HG03196 (cell line): ENCODE data around the gene IL25.

Experiments
- ATAC-seq: cut with Tn5 transposase; IDR thresholded peaks from one replicate; pipeline ENCODE4 v1.9.1; 2021; ENCODE audit not compliant: unreplicated experiment

The IL25 gene

DNA sequence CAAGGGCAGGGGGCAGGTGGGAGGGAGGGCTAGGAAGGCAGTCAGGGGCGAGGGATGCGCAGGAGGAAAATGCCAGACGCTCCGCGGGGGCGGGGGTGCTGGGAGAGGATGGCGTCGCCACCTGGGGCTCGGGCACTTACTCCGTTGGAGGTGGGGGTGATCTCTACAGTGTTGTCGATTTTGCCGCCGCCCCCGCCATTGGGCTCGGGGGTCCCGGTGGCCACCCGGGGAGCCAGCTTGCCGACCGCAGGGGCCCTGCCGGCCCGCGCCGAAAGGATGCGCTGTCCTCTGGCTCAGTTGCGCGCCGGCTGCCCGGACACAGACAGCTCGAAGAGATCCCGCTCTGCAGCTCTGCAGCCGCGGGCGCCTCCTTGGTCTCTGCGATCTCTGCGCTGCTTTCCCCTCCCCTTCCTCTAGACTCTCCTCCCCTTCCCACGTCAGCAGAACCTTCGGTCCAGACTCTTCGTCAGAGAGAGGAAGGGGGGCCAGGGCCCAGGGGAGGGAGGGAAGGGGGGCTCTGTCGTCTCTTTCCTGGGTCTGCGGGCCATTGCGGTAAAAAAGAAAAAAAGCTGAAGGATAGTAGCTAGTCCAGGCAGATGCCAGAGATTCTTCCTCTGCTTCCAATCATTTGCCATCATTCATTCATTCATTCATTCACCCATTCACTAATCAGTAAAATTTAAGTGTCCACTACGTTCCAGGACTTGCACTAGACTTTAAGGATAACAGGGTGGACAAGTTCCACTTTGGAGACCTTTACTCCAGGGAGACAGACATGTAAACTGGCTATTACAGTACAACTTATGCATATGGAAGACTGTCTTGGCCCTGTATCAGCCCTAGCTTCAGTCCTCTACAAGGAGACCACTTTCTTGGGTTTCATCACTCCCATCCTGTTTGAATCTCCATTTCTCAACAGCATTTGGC lies 19.8 kb upstream of the IL25 start, which contains the start of gene SLC22A17:
SLC22A17 (minus strand) TSS at position 382 of the 927 bp plus-strand sequence.
- no peak for ATAC-seq

DNA sequence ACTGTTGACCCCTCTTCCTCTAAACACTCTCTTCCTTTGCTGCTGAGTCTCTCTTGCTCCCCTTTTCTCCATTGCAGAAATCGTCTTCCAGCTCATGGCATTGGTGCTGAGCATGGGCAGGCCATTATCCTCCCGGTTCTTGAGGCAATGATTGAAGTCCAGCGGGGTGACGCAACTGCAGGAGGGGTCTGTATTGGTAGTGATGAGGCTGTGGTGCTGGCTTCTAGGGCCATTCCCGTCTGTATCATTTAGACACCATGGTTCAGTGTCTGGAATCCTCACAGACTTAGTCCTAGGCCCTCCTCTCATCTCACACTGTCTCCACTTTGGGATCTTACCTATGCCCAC lies 19.2 kb upstream of the IL25 start:
- no peak for ATAC-seq

DNA sequence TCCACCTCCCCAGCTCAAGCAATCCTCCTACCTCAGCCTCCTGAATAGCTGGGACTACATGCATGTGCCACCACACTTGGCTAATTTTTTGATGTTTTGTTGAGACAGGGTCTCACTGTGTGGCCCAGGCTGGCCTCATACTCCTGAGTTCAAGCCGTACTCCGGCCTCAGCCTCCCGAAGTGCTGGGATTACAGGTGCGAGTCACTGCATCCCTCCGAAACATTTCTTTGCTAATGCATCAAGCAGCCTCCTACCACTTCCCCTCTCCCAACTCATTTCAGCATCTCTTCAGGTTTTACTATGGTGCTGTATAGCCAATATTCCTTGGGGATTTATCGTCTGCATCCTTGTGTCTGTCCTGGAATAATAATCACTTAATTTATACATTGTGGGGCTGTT lies 17.6 kb upstream of the IL25 start:
- ATAC-seq = no peak

DNA sequence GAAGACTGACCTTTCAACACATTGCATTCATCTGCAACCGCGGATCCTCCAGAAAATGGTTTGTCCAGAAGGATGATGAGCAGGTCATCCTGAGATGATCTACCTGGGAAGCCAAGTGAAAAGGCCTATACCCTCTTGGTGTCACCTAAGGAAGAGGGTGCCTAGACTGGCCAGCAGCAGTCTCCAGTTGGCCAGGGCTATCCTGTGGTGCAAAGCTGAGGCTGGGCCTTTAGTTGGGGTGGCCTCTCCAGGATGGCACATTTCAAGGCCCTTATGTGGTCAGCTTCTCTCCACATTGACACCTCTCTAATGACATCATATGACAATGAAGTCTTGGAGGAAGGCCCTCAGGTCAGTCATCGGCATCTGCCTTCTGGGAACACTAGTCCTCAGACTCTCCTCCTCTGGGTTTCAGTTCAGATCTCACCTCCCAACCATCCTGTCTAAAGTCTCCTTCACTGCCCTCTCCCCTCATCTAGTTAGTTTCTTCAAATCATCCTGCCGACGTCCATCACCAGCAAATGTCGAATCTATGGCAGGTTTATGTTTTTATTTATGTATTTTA lies 16.7 kb upstream of the IL25 start:
- ATAC-seq = no peak

DNA sequence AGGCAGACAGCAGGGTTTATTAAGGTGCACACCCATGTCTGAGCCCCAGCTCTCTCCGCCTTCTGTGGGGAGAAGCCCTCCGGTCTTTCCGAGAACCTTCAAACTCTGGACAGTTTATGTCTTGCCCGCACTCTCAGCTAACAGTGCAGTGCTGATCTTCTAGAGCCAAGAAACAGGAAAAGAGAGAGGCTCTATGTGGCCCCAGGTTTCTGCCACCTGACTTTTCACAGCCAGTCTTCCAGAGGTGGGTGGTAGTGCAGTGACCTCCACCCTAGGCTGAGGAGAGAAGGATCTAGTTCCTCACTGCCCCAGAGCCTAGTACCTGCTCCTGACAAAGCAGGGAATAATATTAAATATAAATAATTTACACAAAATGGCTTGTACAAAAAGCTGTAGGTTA lies 15.9 kb upstream of the IL25 start:
- ATAC-seq = no peak

DNA sequence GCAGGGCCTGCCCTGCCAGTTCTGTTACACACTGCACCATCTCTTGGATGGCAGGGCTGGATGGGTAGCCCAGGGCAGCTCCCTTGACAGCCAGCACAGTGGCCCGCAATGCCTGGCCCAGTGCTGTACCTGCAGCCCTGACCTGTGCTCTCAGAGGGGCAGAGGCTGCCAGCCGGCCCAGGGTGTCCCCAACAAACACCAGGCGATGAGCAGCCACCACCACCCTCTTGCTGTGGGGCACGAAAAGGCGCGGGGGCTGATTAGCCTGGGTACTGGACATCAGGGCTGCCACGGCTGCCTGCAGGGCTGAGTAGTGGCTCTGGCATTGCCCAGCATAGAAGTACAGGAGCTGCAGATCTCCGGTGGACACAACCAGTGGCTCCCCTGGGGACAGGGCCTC lies 15.3 kb upstream of the IL25 start:
- ATAC-seq = no peak

DNA sequence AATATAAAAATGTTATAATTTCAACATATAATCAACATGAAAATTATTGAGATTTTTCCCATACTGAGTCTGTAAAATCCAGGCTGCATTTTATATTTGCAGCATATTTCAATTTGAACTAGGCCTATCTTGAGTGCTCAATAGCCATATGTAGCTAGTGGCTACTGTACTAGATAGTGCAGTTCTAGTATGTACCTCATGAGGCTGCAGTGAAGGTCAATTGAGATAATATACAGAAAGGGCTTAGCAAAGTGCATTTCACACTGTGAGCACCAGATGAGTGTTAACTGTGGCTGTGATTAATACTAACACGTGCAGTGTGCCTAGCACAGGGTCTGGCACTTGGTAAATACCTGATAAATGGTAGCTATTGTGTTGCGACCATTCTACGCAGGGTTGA lies 14.6 kb upstream of the IL25 start:
- ATAC-seq = no peak

DNA sequence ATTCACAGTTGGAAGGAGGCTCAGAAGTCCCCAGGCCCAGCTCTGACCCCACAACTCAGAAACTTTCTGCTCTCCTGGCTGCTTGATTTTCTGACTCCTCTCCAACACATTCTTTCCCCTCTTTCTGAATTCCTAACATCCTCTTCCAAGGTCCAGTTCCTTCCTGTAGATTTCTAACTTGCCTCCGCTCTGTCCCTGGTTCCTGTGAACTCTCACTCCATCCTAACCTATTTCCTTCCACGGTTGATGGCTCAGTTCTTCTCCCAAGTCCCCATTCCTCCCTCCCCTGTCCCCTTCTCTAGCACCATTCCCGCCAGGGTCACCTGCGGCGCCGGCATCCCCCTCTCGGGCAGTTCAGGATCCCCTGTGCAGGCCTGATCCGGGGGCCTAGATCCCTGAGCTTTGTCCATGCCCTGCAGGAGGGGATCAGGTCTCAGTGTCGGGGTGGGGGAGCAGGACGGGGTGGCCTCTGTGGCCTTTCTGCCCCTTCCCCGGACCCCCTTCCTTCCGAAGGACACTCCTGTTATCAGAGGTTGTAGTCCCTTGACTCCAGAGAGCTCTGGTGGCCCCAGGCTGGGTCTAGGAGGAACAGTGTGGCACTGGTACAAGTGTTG lies 13.9 kb upstream of the IL25 start:
- ATAC-seq = no peak

DNA sequence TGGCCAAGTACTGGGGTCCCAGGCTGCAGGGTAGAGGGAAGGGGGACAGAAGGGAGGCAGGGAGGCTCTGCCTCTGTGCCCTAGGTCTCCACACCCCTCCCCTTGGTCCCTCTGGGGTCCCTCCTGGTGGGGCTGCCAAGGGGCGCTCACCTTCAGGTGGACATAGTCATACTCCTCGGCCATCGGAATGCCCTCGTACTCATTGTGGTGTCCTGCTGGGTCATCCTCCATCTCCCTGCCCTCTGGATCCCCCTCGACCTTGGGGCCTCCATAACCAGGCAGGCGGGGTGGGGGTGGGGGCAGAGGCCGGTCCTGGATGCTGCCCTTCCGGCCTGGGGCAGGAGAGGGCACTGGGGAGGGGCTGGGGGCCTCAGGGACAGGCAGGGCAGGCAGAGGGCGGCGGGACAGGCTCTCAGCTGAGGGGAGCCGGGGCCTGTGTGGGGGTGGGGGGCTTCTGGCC lies 13.4 kb upstream of the IL25 start:
- ATAC-seq = no peak

DNA sequence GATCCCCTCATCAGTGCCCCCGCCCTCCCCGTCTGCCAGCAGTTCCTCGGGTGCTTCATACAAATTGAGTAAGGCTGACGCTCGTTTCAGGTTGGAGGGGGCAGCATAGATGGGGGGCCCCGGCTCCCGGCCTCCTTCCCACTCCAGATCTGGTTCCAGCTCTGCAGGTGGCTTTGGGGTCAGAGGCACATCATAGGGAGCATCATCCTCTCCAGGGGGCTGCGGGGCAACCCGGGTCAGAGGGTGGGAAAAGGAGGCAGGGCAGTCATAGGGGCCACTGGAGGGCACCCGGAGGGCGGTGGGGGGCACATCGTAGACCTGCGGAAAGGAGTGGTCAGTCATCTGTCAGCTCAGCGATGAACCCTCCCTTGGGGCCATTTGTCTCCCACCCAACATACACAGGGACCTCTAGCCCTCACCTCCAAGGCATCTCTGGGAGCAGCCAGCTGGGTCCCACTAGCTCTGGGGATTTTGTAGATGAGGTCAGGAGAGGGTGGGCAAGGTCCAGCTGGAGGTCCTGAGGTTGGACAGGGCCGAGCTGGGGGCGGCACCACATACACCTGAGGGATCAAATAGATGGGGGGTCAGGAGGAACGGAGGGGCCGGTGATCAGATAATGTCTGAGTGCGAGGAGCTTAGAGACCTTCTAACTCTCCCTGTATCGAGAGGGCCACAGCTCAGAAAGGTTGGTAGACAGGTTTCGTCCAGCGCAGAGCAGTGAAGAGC lies 12.7 kb upstream of the IL25 start:
- no peak for ATAC-seq

DNA sequence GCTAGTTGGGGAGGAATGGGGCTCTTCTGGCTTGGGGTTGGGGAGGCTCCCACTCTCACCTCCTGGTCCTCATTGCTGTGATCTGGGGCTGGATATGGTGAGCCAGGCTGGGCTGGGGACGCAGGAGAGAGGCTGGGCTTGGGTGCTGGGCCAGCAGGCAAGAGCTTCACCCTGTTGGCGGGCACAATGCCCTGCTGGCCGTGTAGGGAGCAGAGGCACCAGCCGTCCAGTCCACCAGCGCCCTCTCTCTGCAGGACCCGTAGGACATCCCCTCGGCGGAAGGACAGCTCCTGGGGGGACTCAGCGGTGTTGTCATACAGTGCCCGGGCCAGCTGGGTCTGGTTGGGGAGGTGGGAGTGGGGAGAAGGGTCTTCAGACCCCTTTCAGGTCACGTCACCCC lies 12.1 kb upstream of the IL25 start:
- ATAC-seq = no peak

DNA sequence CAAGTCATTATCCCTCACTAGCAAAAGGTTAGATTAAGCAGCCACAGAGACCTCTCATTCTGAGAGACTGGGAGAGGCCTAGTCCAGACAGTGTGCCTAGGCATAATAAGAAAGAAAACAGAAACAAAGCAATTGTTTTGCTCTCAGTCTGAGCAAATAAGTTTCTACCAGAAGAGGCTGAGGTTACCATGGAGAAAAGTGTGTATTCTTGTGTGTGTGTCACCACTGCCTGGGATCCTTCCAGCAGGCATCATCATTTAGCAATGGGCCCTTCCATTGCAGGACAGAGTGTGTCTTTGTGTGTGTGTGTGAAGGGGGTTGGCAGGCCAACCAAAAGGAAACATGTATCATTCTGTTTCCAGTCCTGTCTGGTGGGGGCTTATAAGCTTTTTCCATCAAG lies 11.3 kb upstream of the IL25 start:
- no peak for ATAC-seq

DNA sequence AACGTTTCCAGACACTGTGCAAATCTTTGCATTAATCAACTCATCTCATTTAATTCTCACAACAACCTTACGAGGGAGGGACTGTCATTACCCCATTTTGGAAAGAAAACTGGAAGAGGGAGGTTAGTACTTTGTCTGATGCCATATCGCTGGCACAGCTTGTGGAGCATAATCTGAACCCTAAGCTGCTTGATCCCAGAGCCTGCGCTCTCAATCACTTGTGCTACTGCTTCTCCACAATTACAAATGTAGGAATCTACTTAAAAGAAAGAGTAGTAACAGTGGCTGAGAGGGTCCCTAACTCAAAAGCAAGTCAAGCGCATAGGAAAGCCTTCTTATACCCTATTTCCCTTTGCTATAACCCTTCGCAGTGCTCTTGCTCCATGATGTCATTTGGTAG lies 10.8 kb upstream of the IL25 start:
- no peak for ATAC-seq

DNA sequence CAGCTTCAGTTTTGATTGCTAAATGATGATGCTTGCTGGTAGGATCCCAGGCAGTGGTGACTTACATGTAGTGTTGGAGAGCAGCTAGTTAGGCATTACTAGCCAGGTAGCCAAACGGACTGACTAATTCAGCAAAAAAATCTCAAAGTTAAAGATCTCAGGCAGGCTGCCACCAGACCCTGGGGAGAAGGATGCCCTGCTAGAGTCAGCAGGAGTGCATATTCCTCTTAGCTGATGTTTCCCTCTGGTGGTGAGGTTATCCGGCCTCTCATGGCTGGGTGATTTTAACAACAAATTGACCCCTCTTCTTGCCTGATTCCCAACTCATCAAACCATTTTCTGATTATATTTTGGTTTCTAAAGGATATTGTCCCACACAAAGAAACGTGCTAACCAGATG lies 10.4 kb upstream of the IL25 start:
- no peak for ATAC-seq

DNA sequence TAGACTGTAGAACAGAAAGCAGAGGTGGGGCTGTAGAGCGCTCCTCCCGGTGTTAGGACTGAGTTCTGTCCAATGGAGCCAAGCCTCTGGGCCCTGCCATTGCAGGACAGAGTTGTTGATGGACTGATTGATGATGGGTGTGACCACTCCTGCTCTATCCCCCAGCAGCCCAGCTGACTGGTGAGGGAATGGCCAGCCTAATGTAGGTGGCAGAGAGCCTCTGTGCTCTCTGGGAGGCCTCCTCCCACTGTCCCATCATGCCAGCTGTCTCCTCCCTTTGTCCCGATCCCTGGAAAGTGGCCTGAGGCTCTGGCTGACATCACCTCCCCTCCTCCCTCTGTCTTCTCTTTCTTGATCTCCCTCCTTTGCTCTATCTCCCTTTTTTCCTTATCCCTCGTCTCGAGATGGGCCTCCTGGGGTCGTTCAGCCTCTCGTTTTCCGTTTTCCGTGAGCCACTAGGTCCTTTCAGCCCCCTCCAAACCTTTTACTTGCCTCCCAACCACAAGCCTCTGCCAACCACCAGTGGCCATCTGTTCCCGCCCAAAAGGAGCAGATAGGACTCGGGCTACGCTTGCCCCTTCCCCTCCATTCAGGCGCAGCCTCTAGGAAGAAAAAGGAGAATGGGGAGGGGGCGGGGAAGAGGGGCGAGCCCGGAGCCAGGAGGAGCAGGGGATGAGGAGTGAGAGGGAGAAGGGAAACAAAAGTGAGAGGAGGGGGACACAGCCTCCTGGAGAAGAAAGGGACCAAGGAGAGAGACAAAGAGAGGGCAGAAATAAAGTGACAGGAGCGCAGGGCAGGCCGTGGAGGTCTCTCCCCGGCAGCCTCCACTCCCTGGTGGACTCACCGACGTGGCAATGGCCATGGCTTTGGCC lies 8.2 kb upstream of the IL25 start:
- no peak for ATAC-seq

DNA sequence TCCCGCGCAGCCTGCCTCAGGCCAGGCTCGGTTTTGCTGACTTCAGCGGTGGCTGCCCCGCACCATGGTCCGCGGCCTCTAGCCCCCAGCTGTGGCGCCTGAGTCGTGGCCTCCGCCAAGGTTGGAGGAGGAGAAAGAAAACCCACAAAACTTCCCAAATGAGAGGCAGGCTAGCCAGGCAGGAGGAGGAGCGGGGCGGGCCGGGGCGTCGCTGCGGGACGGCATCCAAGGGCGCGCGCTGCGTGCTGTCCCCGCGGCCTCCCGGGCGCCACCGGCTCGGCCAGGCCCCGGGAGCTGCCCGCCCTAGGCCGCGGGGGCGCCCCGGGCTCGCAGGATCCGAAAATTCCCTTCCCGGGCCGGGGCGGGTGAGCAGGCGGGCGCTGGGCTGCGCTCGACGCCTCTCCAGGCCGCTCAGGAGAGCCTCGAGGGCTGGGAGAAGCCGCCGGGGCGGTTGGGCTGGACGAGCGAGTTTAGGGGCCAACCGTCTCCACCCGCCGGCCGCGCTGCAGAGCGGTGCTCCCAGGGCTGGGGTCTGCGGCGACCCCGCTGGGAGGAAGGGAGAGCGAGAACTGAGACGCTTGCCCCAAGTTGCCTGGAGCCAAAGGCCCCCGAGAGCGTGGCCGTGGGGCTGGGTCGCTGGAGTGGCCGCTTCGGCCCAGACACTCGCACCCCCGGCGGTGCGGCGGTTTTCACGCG lies 7.4 kb upstream of the IL25 start, which contains the start of gene EFS:
EFS (minus strand) TSS at position 137 of the 696 bp plus-strand sequence. CDS start 147 bp downstream, outside the sequence.
- ATAC-seq = no peak

DNA sequence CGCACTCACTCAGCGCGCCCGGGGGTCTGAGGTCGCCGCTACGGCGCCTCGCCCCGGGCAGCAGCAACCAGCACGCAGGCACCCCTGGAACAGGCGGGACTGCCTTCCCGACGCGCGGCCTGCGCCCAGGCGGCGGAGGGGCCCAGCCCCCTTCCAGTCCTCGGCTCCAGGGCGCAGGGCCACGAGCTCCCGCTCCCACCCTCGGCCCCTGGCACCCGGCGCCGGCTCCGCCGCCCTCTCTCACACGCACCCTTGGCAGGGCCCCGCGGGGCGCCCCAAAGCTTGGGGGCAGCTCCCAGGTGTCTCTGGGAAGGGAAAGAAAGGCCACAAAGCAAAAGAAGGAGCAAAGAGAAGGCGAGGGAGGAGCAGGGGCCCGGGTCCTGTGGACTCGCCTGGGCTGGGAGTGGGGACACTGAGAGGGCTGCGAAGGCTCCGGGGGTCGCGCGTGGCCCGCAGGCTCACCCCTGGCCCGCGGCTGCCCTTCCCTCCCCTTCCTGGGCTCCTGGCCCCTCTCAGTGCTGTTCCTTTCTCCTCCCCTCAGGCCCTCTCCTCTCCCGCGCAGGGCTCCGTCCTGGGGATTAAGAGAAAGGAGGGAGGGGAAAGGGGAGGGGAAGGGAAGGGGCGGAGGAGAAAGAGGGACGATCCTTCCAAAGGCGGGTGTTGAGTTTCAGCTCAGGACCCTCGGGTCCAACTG lies 6.7 kb upstream of the IL25 start:
- no peak for ATAC-seq

DNA sequence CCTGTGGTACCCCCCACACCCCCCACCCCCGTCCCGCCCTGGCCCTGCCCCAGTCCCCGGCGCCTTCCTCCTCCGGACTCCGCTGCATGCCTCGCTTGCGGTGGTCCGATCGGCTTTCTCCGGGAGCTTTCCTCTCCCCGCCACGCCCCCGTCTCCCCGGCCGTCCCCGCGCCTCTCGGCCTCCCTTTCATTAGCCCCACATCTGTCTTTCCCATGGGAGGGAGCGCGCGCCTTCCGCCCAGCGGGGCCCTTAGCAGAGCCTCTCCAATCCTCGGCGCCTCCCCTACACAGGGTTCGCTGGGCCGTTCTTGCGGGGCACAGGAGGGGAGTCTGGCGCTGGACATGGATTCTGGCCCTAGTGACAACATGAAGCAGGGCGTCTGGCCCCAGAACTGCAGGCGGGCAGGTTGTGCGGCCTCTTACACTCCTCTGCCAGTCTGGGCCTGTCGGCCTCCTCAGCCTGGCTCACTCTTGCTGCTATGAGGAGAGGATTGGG lies 6.1 kb upstream of the IL25 start:
- ATAC-seq = no peak

DNA sequence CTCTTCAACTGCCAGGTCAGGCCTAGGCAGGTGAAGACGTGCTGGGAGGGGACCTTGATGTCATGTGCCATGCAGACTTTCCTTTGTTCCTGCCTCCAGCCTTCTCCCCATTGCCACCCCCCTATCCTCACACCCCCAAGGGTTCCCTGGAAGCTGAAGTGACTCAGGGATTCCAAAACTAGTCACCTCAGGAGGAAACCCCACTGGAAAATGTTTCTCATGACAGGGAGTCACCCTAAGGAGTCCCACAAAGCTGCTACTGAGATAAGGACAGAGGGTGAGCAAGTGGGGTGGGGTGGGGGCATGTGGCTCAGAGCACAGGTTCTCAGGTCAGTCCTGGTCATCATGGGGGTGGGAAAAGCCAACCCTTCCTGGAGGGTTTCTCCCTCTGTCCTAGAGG lies 2.4 kb upstream of the IL25 start:
- ATAC-seq = no peak
